Upper lobe of right lung (tissue), 1 donor: ENCODE measurements around the gene MAT2A. TPM values are rescaled to one million over a fixed set of nuclear protein-coding genes. Genes with fewer than 3 reads are reported as not detected.
A peak's percentile ranks its signal among the peaks of the same experiment; 100 is the strongest.

Experiments used
- ATAC-seq: fragments of 200-7000 bp; cut with Tn5 transposase; one replicate; pipeline ENCODE4 v1.9.1; 2020; ENCODE audit warnings: mild to moderate bottlenecking, moderate library complexity
- DNase-seq: peaks from one replicate; pipeline ENCODE4 v3.0.0-alpha.2; 2020
- H3K27ac ChIP-seq: fragments of 200-600 bp; one replicate; pipeline ENCODE4 v1.8.0; 2022
- H3K27me3 ChIP-seq: fragments of 200-600 bp; one replicate; pipeline ENCODE4 v1.8.0; 2022; ENCODE audit warnings: mild to moderate bottlenecking
- H3K36me3 ChIP-seq: fragments of 200-600 bp; one replicate; pipeline ENCODE4 v1.8.0; 2022
- H3K4me1 ChIP-seq: fragments of 200-600 bp; one replicate; pipeline ENCODE4 v1.8.0; 2022
- H3K4me3 ChIP-seq: fragments of 200-600 bp; one replicate; pipeline ENCODE4 v1.8.0; 2022; ENCODE audit warnings: mild to moderate bottlenecking
- H3K9me3 ChIP-seq: fragments of 200-600 bp; one replicate; pipeline ENCODE4 v1.8.0; 2022
- intact Hi-C: fragments of 100-400 bp; cut with DNase I; formaldehyde crosslinking; loops from one replicate; pipeline ENCODE4 v1.11.0; 2022
- total RNA-seq: library from RNA; stranded (reverse); fragmentation: NEBNext Ultra II Directional; extraction: Animal tissue kit (Norgen Biotek cat#: 25700); gene quantifications from one replicate; pipeline ENCODE4 v1.2.1, GENCODE V29; 2021
- TF ChIP-seq, protein P1 (sequence below): fragments of 200-600 bp; IDR thresholded peaks from one replicate; pipeline ENCODE4 v1.8.0; 2022; ENCODE audit warnings: antibody characterized with exemption
- donor health status: DM: no; HTN: yes; CAD: no; lungs with severe emphysema.

Gene MAT2A
- total RNA-seq, 1 donor from 2014 or later: 212 TPM

DNA sequence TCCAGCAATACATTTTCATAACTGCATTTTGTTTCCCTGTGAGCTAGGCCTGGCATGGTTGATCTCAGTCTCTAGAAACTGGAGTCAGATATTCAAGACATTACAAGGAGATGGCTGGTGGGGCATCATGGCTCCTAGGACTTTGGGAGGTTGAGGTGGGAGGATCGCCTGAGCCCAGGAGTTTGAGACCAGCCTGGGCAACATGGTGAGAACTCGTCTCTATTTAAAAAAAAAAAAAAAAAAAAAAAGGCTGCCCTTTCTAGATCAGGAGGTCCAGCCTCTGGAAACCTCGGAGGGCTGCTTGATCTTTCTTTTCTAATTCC, 38.1 kb downstream of the MAT2A start:
- TF ChIP-seq, protein P1, sequence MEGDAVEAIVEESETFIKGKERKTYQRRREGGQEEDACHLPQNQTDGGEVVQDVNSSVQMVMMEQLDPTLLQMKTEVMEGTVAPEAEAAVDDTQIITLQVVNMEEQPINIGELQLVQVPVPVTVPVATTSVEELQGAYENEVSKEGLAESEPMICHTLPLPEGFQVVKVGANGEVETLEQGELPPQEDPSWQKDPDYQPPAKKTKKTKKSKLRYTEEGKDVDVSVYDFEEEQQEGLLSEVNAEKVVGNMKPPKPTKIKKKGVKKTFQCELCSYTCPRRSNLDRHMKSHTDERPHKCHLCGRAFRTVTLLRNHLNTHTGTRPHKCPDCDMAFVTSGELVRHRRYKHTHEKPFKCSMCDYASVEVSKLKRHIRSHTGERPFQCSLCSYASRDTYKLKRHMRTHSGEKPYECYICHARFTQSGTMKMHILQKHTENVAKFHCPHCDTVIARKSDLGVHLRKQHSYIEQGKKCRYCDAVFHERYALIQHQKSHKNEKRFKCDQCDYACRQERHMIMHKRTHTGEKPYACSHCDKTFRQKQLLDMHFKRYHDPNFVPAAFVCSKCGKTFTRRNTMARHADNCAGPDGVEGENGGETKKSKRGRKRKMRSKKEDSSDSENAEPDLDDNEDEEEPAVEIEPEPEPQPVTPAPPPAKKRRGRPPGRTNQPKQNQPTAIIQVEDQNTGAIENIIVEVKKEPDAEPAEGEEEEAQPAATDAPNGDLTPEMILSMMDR: no peak
- peaks cover 15% of the 10 kb centered on the region for H3K36me3 ChIP-seq
- peaks cover 45% of the 10 kb centered on the region for H3K4me1 ChIP-seq
- peak overlapping the region; percentile 69 for H3K4me3 ChIP-seq
- ATAC-seq (no peak), DNase-seq (no peak)
- intact Hi-C loops: no loop called here
- H3K27me3 ChIP-seq: no peaks in the 10 kb centered on the region
- H3K9me3 ChIP-seq: no peaks in the 10 kb centered on the region
- H3K27ac ChIP-seq: peak overlapping the region; percentile 94

DNA sequence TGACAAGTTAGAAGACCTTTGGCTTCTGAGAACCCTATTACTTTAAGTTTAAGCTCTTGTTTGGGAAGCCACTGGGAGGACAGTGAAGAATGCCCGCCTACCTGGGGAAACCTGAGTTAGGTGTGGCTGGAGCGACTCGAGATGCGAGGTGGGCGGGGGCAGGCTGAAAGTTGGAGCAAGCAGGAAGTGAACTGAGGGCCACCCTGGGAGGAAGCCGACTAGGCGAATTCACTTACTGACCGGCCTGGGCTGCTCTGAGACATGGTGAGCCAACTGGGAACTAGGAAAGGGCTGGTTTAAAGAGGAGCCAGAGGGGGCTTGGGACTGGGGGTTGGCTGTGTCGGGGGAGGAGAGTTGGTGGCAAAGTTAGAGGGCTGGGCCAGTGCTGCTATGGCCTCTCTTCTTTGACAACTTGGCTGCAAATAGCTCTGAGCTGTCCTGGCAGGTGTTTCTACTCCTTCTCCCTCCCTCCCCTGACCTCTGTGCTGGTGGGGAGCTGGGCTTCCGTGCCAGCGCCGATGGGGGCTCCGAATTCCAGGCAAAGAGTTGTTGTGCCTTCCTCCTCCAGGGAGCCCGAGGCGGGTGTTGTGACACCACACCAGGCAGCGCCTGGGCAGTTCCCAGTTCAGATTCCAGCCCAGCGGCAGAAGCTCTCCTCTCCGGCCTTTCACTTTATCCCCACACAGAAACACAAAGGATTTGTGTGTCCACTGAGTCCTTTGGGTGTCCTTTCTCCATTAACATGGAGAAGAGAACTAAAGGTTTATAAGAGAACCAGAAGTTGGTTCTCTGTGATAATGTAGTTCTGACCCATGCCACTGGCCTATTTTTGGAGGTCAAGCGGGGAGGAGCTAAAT, 38.6 kb downstream of the MAT2A start, which contains the start of gene VAMP8:
Gene VAMP8, plus strand, starts transcription at position 201 of the 857 bp plus-strand sequence. Its CDS starts 61 bp downstream, at position 262.
- peak within 1 kb of the TSS; percentile 69 for H3K4me3 ChIP-seq
- peak within 1 kb of the TSS; percentile 94 for H3K27ac ChIP-seq
- H3K36me3 ChIP-seq: peaks cover 20% of the 10 kb centered on the region
- no peaks in the 10 kb centered on the region for H3K27me3 ChIP-seq
- TF ChIP-seq, protein P1: no peak
- peak; percentile 87 for ATAC-seq
- intact Hi-C loops: no loop called here
- H3K4me1 ChIP-seq: peaks cover 47% of the 10 kb centered on the region
- DNase-seq: peak; percentile 92
- no peaks in the 10 kb centered on the region for H3K9me3 ChIP-seq

DNA sequence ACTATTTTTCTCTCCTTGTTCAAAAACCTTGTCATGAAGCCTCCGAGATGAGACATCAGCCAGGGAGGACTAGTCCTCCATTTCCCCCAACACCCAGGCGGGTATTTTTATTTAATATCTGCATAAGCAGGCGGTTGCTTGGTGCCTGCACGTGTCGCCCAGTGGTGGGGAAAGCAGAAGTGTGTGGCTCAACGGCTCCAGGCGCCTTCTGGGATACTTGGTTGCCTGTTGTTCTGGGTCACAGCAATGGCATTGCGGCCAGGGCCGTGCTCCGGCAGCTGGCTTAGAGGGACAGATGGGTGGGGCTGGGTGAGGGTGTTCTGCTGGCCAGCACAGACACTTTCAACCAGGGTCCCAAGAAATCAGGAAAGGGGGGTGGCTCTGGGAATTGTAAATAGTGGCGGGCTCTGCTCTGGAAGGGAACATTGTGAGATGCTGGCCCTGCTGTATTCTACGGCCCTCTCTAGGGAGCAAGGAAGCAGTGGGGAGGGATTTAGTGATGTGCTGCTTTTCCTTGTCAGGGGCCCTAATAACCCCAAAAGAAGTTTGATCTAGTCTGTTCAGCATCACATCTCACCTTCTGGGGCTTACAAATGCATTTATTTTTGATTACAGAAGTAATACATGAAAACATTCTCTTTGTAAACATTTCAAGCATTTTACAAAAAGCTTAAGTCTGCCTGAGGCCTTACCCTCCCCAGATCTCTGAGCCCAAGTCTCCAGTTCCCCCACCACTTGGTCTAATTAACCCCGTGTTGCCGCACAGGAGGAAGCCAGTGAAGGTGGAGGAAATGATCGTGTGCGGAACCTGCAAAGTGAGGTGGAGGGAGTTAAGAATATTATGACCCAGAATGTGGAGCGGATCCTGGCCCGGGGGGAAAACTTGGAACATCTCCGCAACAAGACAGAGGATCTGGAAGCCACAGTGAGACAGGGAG, 39.5 kb downstream of the MAT2A start:
- intact Hi-C loops: no loop called here
- Histone ChIP-seq H3K4me3 (peak overlapping the region; percentile 69), H3K36me3 (peaks cover 27% of the 10 kb centered on the region), H3K9me3 (no peaks in the 10 kb centered on the region), H3K27ac (peak overlapping the region; percentile 94), H3K4me1 (peaks cover 55% of the 10 kb centered on the region), H3K27me3 (no peaks in the 10 kb centered on the region)
- DNase-seq (peak; percentile 87), ATAC-seq (peak; percentile 82)
- TF ChIP-seq, protein P1: no peak

DNA sequence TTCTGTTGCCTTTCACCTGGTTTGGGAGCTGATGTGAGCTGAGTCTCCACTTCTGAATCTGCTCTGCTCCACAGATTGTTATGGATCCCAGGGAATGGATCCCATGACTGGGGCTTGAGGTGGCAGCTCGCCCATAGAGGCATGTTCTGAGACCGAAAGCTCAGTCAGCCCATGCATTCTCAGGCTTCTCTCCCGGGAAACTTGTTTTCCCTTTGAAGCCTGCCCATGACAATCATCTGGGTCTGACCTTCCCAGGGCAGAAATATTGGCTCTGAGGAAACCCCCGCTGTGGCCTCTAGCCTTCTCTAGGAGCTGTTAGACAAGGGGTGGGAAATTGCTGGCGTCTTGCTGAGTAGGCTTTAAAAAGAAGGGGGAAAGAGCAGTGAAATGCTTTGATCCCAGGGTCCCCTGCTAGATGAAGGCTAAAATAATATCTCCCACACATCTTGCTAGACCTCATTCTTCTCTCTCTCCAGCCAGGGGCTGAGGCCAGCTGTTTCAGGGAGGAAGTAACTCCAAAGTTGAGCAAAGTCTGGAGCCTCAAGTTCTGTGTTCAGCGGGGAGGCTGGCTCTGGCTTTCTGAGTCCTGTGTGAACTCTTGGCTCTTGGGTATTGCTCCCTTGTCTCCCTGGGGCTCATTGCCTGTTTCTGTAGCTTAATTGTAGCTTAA, 40.4 kb downstream of the MAT2A start:
- intact Hi-C loops: no loop called here
- Histone ChIP-seq H3K4me1 (peaks cover 63% of the 10 kb centered on the region), H3K4me3 (peak overlapping the region; percentile 69), H3K27ac (peak overlapping the region; percentile 94), H3K9me3 (no peaks in the 10 kb centered on the region), H3K36me3 (peaks cover 27% of the 10 kb centered on the region), H3K27me3 (no peaks in the 10 kb centered on the region)
- DNase-seq (no peak), ATAC-seq (peak; percentile 41)
- TF ChIP-seq, protein P1: no peak

DNA sequence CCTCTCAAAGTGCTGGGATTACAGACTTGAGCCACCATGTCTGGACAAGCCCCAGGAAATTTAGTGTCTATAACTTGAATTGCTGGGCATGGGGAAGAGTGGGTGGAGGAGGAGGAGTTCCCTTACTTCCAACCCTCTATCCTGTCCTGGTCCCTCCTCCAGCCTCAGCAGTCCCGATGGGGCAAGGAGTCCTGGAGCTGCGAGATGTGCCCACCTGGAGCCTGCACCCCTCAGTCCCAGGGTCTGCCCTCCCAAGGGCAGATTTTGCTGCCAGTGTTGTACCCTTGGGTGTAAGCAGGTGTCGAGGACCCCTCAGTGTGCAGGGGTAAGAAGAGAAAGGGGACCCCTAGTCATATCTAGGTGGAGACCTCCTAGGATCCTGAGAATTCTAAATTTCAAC, 41.2 kb downstream of the MAT2A start:
- ATAC-seq (no peak), DNase-seq (no peak)
- H3K4me3 ChIP-seq: no peak overlapping the region
- peaks cover 71% of the 10 kb centered on the region for H3K4me1 ChIP-seq
- intact Hi-C loops: no loop called here
- H3K27ac ChIP-seq: peak overlapping the region; percentile 94
- peaks cover 27% of the 10 kb centered on the region for H3K36me3 ChIP-seq
- H3K27me3 ChIP-seq: no peaks in the 10 kb centered on the region
- TF ChIP-seq, protein P1: no peak
- no peaks in the 10 kb centered on the region for H3K9me3 ChIP-seq
